Activated CD8-positive, alpha-beta T cell treated with anti-CD3 and anti-CD28 coated beads for 36 hours (primary cell): ENCODE measurements around the gene IGSF3. TPM values are rescaled to one million over a fixed set of nuclear protein-coding genes. Genes with fewer than 3 reads are reported as not detected.

Experiments used
- ATAC-seq: fragments of 200-7000 bp; cut with Tn5 transposase; one replicate; pipeline ENCODE4 v1.10.0; 2021; ENCODE audit warnings: mild to moderate bottlenecking, moderate library complexity
- CTCF ChIA-PET: fragments of 350-600 bp; sonication (Branson Sonifier 250); formaldehyde crosslinking; loops from one replicate; lab custom pipeline; 2021; ENCODE audit warnings: antibody characterized with exemption; lab: Charles Lee
- POLR2A ChIA-PET: fragments of 350-600 bp; sonication (Branson Sonifier 250); formaldehyde crosslinking; loops from one replicate; lab custom pipeline; 2021; ENCODE audit warnings: antibody characterized with exemption; lab: Charles Lee
- DNase-seq: peaks from one replicate; pipeline ENCODE4 v3.0.0-alpha.2; 2020
- H3K27ac Mint-ChIP-seq: one replicate; pipeline ENCODE4 v1.8.0; 2021; ENCODE audit warnings: mild to moderate bottlenecking, mixed read lengths
- H3K27me3 Mint-ChIP-seq: one replicate; pipeline ENCODE4 v1.8.0; 2021; ENCODE audit warnings: mixed read lengths
- H3K36me3 Mint-ChIP-seq: one replicate; pipeline ENCODE4 v1.8.0; 2021; ENCODE audit warnings: low read depth, mixed read lengths
- H3K4me1 Mint-ChIP-seq: one replicate; pipeline ENCODE4 v1.8.0; 2021; ENCODE audit warnings: low read depth, mixed read lengths
- H3K4me3 Mint-ChIP-seq: one replicate; pipeline ENCODE4 v1.8.0; 2021; ENCODE audit warnings: mild to moderate bottlenecking, moderate library complexity, mixed read lengths
- H3K9me3 Mint-ChIP-seq: one replicate; pipeline ENCODE4 v1.8.0; 2021; ENCODE audit warnings: mixed read lengths
- CTCF ChIP-seq: fragments of 200-600 bp; IDR thresholded peaks from one replicate; pipeline ENCODE4 v1.8.0; 2022; ENCODE audit warnings: antibody characterized with exemption, mild to moderate bottlenecking
- intact Hi-C: fragments of 100-400 bp; cut with micrococcal nuclease; formaldehyde crosslinking; loops from one replicate; pipeline ENCODE4 v1.10.0; 2022
- total RNA-seq, 2 experiments: library from RNA; stranded (reverse); gene quantifications; one replicate each; pipeline ENCODE4 v1.2.3, GENCODE V29; 2021

The IGSF3 gene
- total RNA-seq, 2 experiments from 2014 or later, result 0.54 to 0.72 TPM

- Mint-ChIP-seq H3K4me3 (no peak overlapping the region), H3K36me3 (peaks cover 35% of the 10 kb centered on the region), H3K27ac (no peak overlapping the region), H3K9me3 (peaks cover 19% of the 10 kb centered on the region), H3K27me3 (no peaks in the 10 kb centered on the region), H3K4me1 (peaks cover 76% of the 10 kb centered on the region)
- intact Hi-C loops, result no loop called here
- no peak for TF ChIP-seq CTCF
- ATAC-seq, result no peak
- no peak for DNase-seq
- CTCF ChIA-PET, result no interaction called here
- POLR2A ChIA-PET, result no interaction called here
These were observed 106.0 kb downstream of the IGSF3 start for GRCh38 chr1:116561563-116561962.

- intact Hi-C loops, result no loop called here
- H3K36me3 Mint-ChIP-seq, result peaks cover 37% of the 10 kb centered on the region
These were observed 106.6 kb downstream of the IGSF3 start for GRCh38 chr1:116560704-116561490.

GRCh38 chr1:116559304-116559761 lies 108.2 kb downstream of the IGSF3 start:
- CTCF ChIA-PET, result interaction anchor here (0.7 to 1.0 kb wide), 2 partner anchors 10 to 59 kb away, joined by 3 read pairs; no protein-coding TSS in a partner anchor
- TF ChIP-seq CTCF, result no peak
- Mint-ChIP-seq H3K4me1 (peaks cover 77% of the 10 kb centered on the region), H3K36me3 (peaks cover 31% of the 10 kb centered on the region), H3K4me3 (no peak overlapping the region), H3K27me3 (no peaks in the 10 kb centered on the region), H3K9me3 (peaks cover 14% of the 10 kb centered on the region), H3K27ac (peak overlapping the region; percentile 17)
- POLR2A ChIA-PET, result no interaction called here
- intact Hi-C loops, result loop anchor here (5.0 kb wide), 1 partner anchor 52 kb away; no protein-coding TSS in a partner anchor
- ATAC-seq (no peak), DNase-seq (peak; percentile 5)

More at GRCh38 chr1:116560704-116561490, 106.6 kb downstream of the IGSF3 start:
- DNase-seq, result no peak
- peaks cover 75% of the 10 kb centered on the region for H3K4me1 Mint-ChIP-seq
- no peaks in the 10 kb centered on the region for H3K27me3 Mint-ChIP-seq
- POLR2A ChIA-PET, result no interaction called here
- H3K9me3 Mint-ChIP-seq, result peaks cover 19% of the 10 kb centered on the region
- H3K27ac Mint-ChIP-seq, result no peak overlapping the region
- TF ChIP-seq CTCF, result no peak
- H3K4me3 Mint-ChIP-seq, result no peak overlapping the region
- no peak for ATAC-seq
- CTCF ChIA-PET, result no interaction called here

GRCh38 chr1:116558571-116558970 lies 109.0 kb downstream of the IGSF3 start:
- ChIA-PET CTCF (interaction anchor here (0.6 to 1.0 kb wide), 3 partner anchors 10 to 58 kb away, joined by 3 read pairs; partner anchors contain the start of gene CD58), POLR2A (no interaction called here)
- Mint-ChIP-seq H3K9me3 (peaks cover 8% of the 10 kb centered on the region), H3K27ac (peak overlapping the region; percentile 92), H3K36me3 (peaks cover 23% of the 10 kb centered on the region), H3K4me3 (no peak overlapping the region), H3K27me3 (no peaks in the 10 kb centered on the region), H3K4me1 (peaks cover 75% of the 10 kb centered on the region)
- TF ChIP-seq CTCF, result no peak
- DNase-seq (no peak), ATAC-seq (no peak)
- intact Hi-C loops, result loop anchor here (5.0 kb wide), 1 partner anchor 51 kb away; no protein-coding TSS in a partner anchor

GRCh38 chr1:116558140-116558549 lies 109.4 kb downstream of the IGSF3 start:
- Mint-ChIP-seq H3K36me3 (peaks cover 19% of the 10 kb centered on the region), H3K27ac (peak overlapping the region; percentile 92), H3K27me3 (no peaks in the 10 kb centered on the region), H3K4me3 (no peak overlapping the region), H3K4me1 (peaks cover 76% of the 10 kb centered on the region), H3K9me3 (peaks cover 5% of the 10 kb centered on the region)
- intact Hi-C loops, result loop anchor here (5.0 kb wide), 1 partner anchor 51 kb away; no protein-coding TSS in a partner anchor
- ATAC-seq (no peak), DNase-seq (peak; percentile 10)
- CTCF ChIA-PET, result interaction anchor here (0.6 kb wide), 1 partner anchor 12 kb away, joined by 3 read pairs; the partner anchor contains the start of gene CD58
- POLR2A ChIA-PET, result interaction anchor here (2.5 kb wide), 1 partner anchor 10 kb away, joined by 11 read pairs; no protein-coding TSS in a partner anchor
- no peak for TF ChIP-seq CTCF
